Activated T-cell treated with anti-CD3 and anti-CD28 coated beads, Interleukin-2, amount 50 U/mL, for 1 hour (primary cell): Measurements from ENCODE around the gene PMEPA1.

Source experiments
- DNase-seq: peaks from one replicate; pipeline ENCODE4 v3.0.0-alpha.2; 2020

Gene PMEPA1

GRCh38 chr20:57658833-57659516 lies 50.8 kb downstream of the PMEPA1 start:
- peak; percentile 16 for DNase-seq

- DNase-seq: no peak
Measured at GRCh38 chr20:57658447-57658832, 51.4 kb downstream of the PMEPA1 start.

GRCh38 chr20:57657535-57658446 lies 52.0 kb downstream of the PMEPA1 start:
- DNase-seq: peak; percentile 53

- peak; percentile 13 for DNase-seq
Measured at GRCh38 chr20:57656821-57657534, 52.8 kb downstream of the PMEPA1 start.

GRCh38 chr20:57656252-57656820 lies 53.5 kb downstream of the PMEPA1 start:
- peak; percentile 19 for DNase-seq

- peak; percentile 16 for DNase-seq
Measured at GRCh38 chr20:57655809-57656155, 54.0 kb downstream of the PMEPA1 start.

GRCh38 chr20:57654998-57655808 lies 54.6 kb downstream of the PMEPA1 start:
- peak; percentile 17 for DNase-seq

GRCh38 chr20:57654363-57654997 lies 55.3 kb downstream of the PMEPA1 start:
- peak; percentile 69 for DNase-seq

- peak; percentile 22 for DNase-seq
Measured at GRCh38 chr20:57653910-57654309, 55.9 kb downstream of the PMEPA1 start.

- DNase-seq: no peak
Measured at GRCh38 chr20:57653546-57653900, 56.3 kb downstream of the PMEPA1 start.

GRCh38 chr20:57652606-57653545 lies 56.9 kb downstream of the PMEPA1 start:
- no peak for DNase-seq

GRCh38 chr20:57651881-57652605 lies 57.8 kb downstream of the PMEPA1 start:
- no peak for DNase-seq

GRCh38 chr20:57650756-57651483 lies 58.9 kb downstream of the PMEPA1 start:
- DNase-seq: no peak

- no peak for DNase-seq
Measured at GRCh38 chr20:57650266-57650665, 59.5 kb downstream of the PMEPA1 start.

GRCh38 chr20:57649617-57650015 lies 60.2 kb downstream of the PMEPA1 start:
- no peak for DNase-seq

- DNase-seq: no peak
Measured at GRCh38 chr20:57648878-57649616, 60.8 kb downstream of the PMEPA1 start.

GRCh38 chr20:57647933-57648785 lies 61.7 kb downstream of the PMEPA1 start:
- DNase-seq: no peak
